Right lobe of liver (tissue), 4 donors: ENCODE results near the gene ARHGEF1.

Source experiments
- POLR2A ChIP-seq: fragments of 450-650 bp; IDR thresholded peaks from one replicate; pipeline ENCODE4 v1.6.1; 2017; ENCODE audit warnings: antibody characterized with exemption, mild to moderate bottlenecking
- TF ChIP-seq, protein P1 (sequence below), 4 donors: fragments of 200-600 bp in 3 of 4; fragments of 450-650 bp in 1 of 4; IDR thresholded peaks; one replicate each; pipeline versions ENCODE4 v1.5.1 to v1.8.0; 2016 to 2022; ENCODE audit warnings: antibody characterized with exemption in 4 of 4, mild to moderate bottlenecking in 2 of 4
- donor health status: DM: no; HTN: no; CAD: no.
- donor health status: DM: no; HTN: no; CAD: no.
- donor health status: DM: no; HTN: yes; CAD: no.

DNA sequence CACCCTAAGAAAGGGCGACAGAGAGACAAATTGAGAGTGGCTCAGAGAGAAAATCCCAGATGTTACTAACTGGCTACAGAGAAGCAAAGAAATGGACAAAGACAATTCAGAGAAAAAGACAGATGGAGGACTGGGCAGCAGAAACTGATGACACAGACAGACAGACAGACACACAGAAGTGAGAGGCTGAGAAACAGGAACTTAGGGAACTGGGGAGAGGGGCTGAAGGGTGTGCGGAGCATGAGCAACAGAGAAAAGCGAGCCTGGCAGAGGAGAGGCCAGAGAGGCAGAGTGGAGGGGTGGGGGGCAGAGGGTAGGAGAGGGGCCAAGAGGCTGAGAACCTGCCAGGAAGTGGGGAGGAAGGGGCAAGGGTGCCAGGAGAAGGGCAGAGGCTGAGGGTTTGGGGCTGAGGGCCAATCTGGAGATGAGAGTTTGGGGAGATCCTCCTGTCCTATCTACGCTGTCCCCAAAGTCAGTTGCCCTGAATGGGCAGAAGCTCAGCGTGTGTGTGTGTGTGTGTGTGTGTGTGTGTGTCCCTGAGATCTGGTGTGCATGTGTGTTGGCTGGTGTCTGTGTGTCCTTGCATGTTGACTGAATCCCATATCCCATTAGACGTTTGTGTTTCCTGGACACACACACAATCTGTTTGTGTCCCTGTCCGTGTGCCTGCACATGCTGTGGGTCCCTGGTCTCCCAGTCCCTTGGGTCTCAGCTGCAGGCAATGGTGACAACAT, 50.9 kb downstream of the ARHGEF1 start:
- TF ChIP-seq, protein P1, sequence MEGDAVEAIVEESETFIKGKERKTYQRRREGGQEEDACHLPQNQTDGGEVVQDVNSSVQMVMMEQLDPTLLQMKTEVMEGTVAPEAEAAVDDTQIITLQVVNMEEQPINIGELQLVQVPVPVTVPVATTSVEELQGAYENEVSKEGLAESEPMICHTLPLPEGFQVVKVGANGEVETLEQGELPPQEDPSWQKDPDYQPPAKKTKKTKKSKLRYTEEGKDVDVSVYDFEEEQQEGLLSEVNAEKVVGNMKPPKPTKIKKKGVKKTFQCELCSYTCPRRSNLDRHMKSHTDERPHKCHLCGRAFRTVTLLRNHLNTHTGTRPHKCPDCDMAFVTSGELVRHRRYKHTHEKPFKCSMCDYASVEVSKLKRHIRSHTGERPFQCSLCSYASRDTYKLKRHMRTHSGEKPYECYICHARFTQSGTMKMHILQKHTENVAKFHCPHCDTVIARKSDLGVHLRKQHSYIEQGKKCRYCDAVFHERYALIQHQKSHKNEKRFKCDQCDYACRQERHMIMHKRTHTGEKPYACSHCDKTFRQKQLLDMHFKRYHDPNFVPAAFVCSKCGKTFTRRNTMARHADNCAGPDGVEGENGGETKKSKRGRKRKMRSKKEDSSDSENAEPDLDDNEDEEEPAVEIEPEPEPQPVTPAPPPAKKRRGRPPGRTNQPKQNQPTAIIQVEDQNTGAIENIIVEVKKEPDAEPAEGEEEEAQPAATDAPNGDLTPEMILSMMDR (IDR thresholded peaks at IDR 0.05): no peak
- TF ChIP-seq POLR2A: no peak
